ENCODE data around the gene PDLIM1.

DNA sequence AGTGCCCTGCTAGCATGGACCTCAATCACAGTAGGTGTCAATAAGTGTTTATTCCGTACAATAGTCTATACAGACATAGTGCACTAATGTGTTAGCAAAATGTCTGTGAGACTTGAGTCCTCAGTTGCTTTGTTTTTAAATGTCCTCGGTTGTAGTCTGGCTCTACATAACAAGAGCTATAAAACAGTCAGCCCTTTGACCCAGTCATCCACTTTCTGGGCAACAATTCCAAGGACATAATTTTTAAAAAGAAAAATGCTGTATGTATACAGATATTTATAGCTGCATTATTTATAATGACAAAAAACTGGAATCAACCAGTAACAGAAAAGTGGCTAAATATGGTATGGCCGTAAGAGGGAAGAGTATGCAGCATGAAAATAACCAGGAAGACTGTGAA lies 2.8 kb upstream of the PDLIM1 start:
- TF ChIP-seq CTCF (conservative IDR thresholded peaks at IDR 0.05; ENCODE audit: low read depth in 2 of 2) (no peak), POLR2AphosphoS5 (IDR thresholded peaks at IDR 0.05; ENCODE audit: low read depth) (no peak), EZH2 (IDR thresholded peaks at IDR 0.05; ENCODE audit: low read depth, unreplicated experiment) (no peak), ZNF331 (CRISPR knock-in tag; IDR thresholded peaks at IDR 0.05; ENCODE audit: low read depth) (no peak), CREB1 (CRISPR knock-in tag; IDR thresholded peaks at IDR 0.05; ENCODE audit: low read depth) (no peak), EZH2phosphoT487 (IDR thresholded peaks at IDR 0.05; ENCODE audit: unreplicated experiment) (no peak), NANOG (IDR thresholded peaks at IDR 0.05; ENCODE audit: borderline replicate concordance) (no peak), JUNB (IDR thresholded peaks at IDR 0.05; ENCODE audit: unreplicated experiment) (no peak), ZNF114 (CRISPR knock-in tag; IDR thresholded peaks at IDR 0.05) (no peak), ETS1 (IDR thresholded peaks at IDR 0.05) (no peak)
- TF ChIP-seq, protein P1, sequence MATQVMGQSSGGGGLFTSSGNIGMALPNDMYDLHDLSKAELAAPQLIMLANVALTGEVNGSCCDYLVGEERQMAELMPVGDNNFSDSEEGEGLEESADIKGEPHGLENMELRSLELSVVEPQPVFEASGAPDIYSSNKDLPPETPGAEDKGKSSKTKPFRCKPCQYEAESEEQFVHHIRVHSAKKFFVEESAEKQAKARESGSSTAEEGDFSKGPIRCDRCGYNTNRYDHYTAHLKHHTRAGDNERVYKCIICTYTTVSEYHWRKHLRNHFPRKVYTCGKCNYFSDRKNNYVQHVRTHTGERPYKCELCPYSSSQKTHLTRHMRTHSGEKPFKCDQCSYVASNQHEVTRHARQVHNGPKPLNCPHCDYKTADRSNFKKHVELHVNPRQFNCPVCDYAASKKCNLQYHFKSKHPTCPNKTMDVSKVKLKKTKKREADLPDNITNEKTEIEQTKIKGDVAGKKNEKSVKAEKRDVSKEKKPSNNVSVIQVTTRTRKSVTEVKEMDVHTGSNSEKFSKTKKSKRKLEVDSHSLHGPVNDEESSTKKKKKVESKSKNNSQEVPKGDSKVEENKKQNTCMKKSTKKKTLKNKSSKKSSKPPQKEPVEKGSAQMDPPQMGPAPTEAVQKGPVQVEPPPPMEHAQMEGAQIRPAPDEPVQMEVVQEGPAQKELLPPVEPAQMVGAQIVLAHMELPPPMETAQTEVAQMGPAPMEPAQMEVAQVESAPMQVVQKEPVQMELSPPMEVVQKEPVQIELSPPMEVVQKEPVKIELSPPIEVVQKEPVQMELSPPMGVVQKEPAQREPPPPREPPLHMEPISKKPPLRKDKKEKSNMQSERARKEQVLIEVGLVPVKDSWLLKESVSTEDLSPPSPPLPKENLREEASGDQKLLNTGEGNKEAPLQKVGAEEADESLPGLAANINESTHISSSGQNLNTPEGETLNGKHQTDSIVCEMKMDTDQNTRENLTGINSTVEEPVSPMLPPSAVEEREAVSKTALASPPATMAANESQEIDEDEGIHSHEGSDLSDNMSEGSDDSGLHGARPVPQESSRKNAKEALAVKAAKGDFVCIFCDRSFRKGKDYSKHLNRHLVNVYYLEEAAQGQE (IDR thresholded peaks at IDR 0.05; ENCODE audit: unreplicated experiment) = no peak
